C4-2B (cell line): ENCODE data around the gene ZNF557.

Experiments used
- ZFX ChIP-seq: fragments of 450-650 bp; IDR thresholded peaks from 2 replicates; pipeline ENCODE4 v1.6.1; 2017
- TF ChIP-seq, protein P1 (sequence below): fragments of 450-650 bp; conservative IDR thresholded peaks from 2 replicates; pipeline ENCODE4 v1.5.1; 2017; ENCODE audit warnings: mild to moderate bottlenecking

DNA sequence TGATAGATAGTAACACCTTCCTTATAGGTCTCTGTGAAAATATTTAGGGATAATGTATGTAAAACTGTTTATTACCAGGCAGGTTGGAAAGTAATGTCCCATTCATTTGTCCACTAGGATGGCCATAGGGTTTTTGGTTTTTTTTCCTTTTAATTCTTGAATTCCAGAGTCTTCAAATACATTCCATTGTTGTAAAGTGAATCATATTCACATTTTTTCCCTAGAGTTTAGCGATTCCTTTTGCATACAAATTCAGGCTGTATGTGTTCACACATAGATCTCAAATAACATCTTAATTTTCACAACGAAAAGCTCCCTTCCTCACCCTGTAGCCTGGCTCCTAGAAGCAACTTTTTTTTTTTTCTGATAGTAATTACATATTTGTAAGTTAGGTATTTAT is 1.8 kb upstream of the ZNF557 start:
- TF ChIP-seq, protein P1, sequence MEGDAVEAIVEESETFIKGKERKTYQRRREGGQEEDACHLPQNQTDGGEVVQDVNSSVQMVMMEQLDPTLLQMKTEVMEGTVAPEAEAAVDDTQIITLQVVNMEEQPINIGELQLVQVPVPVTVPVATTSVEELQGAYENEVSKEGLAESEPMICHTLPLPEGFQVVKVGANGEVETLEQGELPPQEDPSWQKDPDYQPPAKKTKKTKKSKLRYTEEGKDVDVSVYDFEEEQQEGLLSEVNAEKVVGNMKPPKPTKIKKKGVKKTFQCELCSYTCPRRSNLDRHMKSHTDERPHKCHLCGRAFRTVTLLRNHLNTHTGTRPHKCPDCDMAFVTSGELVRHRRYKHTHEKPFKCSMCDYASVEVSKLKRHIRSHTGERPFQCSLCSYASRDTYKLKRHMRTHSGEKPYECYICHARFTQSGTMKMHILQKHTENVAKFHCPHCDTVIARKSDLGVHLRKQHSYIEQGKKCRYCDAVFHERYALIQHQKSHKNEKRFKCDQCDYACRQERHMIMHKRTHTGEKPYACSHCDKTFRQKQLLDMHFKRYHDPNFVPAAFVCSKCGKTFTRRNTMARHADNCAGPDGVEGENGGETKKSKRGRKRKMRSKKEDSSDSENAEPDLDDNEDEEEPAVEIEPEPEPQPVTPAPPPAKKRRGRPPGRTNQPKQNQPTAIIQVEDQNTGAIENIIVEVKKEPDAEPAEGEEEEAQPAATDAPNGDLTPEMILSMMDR, result no peak
- TF ChIP-seq ZFX, result no peak
